Tibial nerve (tissue), 4 donors: ENCODE results near the gene CDX1. TPM values are rescaled to one million over a fixed set of nuclear protein-coding genes. Genes with fewer than 3 reads are reported as not detected.
A peak's percentile ranks its signal among the peaks of the same experiment; 100 is the strongest.

ENCODE experiments used
- DNase-seq, 2 donors: peaks; one replicate each; pipeline ENCODE4 v3.0.0-alpha.2; 2019; ENCODE audit warnings: low spot score in 2 of 2
- H3K27ac ChIP-seq, 4 donors: fragments of 200-600 bp; sonication (generic) in 3 of 4; one replicate each; pipeline ENCODE4 v1.5.1; 2017 to 2019; ENCODE audit warnings: mild to moderate bottlenecking in 1 of 4
- H3K27me3 ChIP-seq, 2 donors: fragments of 200-600 bp; sonication (generic) in 1 of 2; one replicate each; pipeline versions ENCODE4 v1.5.1 to v1.6.0; 2017 to 2019
- H3K36me3 ChIP-seq, 3 donors: fragments of 200-600 bp; sonication (generic); one replicate each; pipeline ENCODE4 v1.5.1; 2018 to 2019
- H3K4me1 ChIP-seq, 4 donors: fragments of 200-600 bp; sonication (generic) in 3 of 4; one replicate each; pipeline ENCODE4 v1.5.1; 2017 to 2019
- H3K4me3 ChIP-seq, 4 donors: fragments of 200-600 bp; sonication (generic) in 3 of 4; one replicate each; pipeline ENCODE4 v1.5.1; 2017 to 2019; ENCODE audit warnings: mild to moderate bottlenecking in 1 of 4, moderate library complexity in 1 of 4
- H3K9me3 ChIP-seq, 4 donors: fragments of 200-600 bp; sonication (generic) in 3 of 4; one replicate each; pipeline ENCODE4 v1.5.1; 2017 to 2019
- EP300 ChIP-seq, 2 donors: sonication (generic); formaldehyde crosslinking; IDR thresholded peaks; one replicate each; pipeline ENCODE4 v1.6.1; 2017; ENCODE audit warnings: antibody characterized with exemption in 2 of 2, mild to moderate bottlenecking in 1 of 2
- POLR2A ChIP-seq, 2 donors: fragments of 450-650 bp; IDR thresholded peaks; one replicate each; pipeline ENCODE4 v1.6.1; 2017; ENCODE audit warnings: antibody characterized with exemption in 2 of 2, mild to moderate bottlenecking in 2 of 2, moderate library complexity in 2 of 2
- WGBS, 2 donors: methylation state at CpG; one replicate each; pipeline ENCODE4 v1.1.5; 2018; 5-methylcytosine and 5-hydroxymethylcytosine counted together
- total RNA-seq, 4 donors: library from RNA; depleted of rRNA; stranded (reverse); fragments of >200 nt; gene quantifications; one replicate each; pipeline ENCODE4 v1.1.0, GENCODE V29; 2016
- TF ChIP-seq, protein P1 (sequence below), 5 experiments: fragments of 200-600 bp in 3 of 5; fragments of 450-650 bp in 2 of 5; sonication (generic) in 3 of 5; IDR thresholded peaks; one replicate each; pipeline ENCODE4 v1.5.1; 2016 to 2019; ENCODE audit warnings: antibody characterized with exemption in 5 of 5, mild to moderate bottlenecking in 3 of 5, moderate library complexity in 2 of 5

The CDX1 gene
- total RNA-seq, 4 donors from 2014 or later, result 0.22 to 2.5 TPM; not detected in 2

DNA sequence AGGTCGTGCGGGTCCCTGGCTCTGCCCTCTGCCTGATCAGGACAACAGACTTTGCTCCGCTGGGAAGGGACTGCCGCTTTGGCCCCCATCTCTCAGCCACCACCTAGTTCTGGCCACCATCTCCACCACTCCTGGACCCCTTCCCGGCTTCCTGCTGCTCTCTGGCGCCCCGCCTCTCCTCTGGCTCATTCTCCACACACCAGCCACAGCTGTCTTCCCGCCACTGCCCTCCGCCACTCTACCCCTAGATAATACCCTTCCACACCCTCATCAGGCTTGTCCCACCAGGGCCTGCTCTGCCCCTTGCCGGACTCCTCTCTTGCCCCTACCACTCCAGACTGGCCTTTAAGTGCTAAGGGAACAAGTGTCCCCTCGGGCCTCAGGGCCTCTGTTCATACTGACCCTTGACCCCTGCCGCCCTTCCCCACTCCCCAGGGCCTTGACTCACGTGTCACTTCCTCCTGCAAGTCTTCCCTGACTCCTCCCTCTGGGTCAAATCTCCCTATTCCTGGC is 3.0 kb upstream of the CDX1 start:
- Histone ChIP-seq H3K27me3 (peaks cover 0 to 16% of the 10 kb centered on the region in 2 donors), H3K4me1 (peaks cover 0 to 69% (median 8%) of the 10 kb centered on the region in 4 donors), H3K27ac (peak overlapping the region in 3 of 4 donors; percentile 64 to 73 (median 70)), H3K36me3 (no peaks in the 10 kb centered on the region), H3K9me3 (no peaks in the 10 kb centered on the region), H3K4me3 (no peak overlapping the region)
- DNase-seq, result peak; percentile 64 to 79
- no peak for TF ChIP-seq EP300 (IDR thresholded peaks at IDR 0.05)
- TF ChIP-seq, protein P1, sequence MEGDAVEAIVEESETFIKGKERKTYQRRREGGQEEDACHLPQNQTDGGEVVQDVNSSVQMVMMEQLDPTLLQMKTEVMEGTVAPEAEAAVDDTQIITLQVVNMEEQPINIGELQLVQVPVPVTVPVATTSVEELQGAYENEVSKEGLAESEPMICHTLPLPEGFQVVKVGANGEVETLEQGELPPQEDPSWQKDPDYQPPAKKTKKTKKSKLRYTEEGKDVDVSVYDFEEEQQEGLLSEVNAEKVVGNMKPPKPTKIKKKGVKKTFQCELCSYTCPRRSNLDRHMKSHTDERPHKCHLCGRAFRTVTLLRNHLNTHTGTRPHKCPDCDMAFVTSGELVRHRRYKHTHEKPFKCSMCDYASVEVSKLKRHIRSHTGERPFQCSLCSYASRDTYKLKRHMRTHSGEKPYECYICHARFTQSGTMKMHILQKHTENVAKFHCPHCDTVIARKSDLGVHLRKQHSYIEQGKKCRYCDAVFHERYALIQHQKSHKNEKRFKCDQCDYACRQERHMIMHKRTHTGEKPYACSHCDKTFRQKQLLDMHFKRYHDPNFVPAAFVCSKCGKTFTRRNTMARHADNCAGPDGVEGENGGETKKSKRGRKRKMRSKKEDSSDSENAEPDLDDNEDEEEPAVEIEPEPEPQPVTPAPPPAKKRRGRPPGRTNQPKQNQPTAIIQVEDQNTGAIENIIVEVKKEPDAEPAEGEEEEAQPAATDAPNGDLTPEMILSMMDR (IDR thresholded peaks at IDR 0.05), result peak in 2 of 5 experiments; percentile 10 to 26
- WGBS, 2 donors, result 54 to 55% methylated on average over 13 of the region's 13 CpGs

DNA sequence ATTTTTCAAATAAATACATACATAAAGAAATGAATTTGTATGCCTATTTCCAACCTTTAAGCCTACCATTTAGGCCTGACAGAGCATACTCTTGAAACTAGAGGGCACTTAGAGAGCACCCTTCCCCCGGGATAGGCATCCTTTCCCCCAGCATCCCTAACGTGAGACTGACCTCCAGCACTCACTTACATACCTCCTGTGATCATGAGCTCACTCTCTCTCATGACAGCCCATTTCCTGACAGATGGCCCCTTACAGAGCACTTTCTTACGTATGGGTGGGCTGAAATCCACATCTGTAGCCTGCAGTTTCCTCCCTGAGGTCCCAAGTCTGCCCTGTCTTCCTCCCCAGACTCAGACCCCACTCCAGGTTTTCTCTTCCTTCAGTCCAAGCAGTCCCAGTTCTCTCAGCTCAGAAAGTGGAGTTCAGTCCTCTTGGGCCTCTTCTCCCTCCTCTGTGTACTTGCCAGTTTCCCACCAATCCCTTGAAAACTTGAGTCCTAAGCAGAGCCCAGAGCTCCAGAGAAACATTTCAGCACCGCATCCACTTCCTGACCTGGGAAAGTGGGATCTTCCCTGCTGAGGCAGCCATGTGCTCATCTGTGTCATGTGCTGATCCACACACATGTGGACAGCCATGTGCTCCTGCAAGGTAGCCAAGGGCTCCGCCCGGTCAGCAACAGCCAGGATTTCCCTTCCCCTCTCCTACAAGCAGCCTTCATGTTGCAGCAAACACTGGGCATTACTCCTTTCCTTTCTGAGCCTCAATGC is 2.2 kb upstream of the CDX1 start:
- H3K4me3 ChIP-seq, result no peak overlapping the region
- peaks cover 0 to 67% (median 4%) of the 10 kb centered on the region in 4 donors for H3K4me1 ChIP-seq
- H3K27me3 ChIP-seq, result peaks cover 0 to 16% of the 10 kb centered on the region in 2 donors
- H3K36me3 ChIP-seq, result no peaks in the 10 kb centered on the region
- H3K27ac ChIP-seq, result peak overlapping the region in 3 of 4 donors; percentile 64 to 73 (median 70)
- no peaks in the 10 kb centered on the region for H3K9me3 ChIP-seq
- no peak for TF ChIP-seq POLR2A (IDR thresholded peaks at IDR 0.05)
- peak in 1 of 2 donors; percentile 54 for TF ChIP-seq EP300 (IDR thresholded peaks at IDR 0.05)
- 54 to 73% methylated on average over 6 of the region's 6 CpGs for WGBS, 2 donors
- no peak for DNase-seq

DNA sequence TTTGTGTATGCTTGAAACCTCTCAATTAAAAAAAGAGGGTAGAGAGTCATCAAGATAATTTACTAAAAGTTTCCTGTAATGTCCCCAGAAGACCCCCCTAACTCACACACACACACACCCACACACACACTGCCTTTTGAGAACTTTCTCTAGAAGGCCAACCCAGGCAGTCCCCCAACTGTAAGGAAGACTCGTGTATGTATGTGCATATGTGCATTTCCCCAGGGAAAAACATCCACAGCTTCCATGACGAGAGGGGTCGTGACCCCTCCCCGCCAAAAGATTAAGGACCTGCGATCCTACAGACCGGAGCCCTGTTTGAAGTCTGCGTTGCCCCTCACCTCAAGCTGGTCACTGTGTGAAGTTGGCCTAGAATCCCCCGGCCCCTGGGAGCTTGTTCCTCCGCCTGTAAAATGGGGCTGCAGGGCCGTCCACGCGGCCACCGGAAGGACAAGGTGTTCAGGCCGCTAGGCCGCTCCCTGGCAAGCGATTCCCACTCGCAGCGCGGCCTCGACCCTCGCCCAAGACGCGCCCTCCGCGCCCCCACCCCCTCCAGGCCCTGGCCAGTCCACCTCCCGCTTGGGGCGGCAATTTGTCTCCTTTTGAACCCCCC is 435 bp upstream of the CDX1 start:
- Histone ChIP-seq H3K36me3 (no peaks in the 10 kb centered on the region), H3K4me1 (peaks cover 0 to 49% (median 2%) of the 10 kb centered on the region in 4 donors), H3K9me3 (no peaks in the 10 kb centered on the region), H3K27ac (peak overlapping the region in 1 of 4 donors; percentile 81), H3K27me3 (peaks cover 0 to 16% of the 10 kb centered on the region in 2 donors), H3K4me3 (peak overlapping the region in 1 of 4 donors; percentile 27)
- WGBS, 2 donors, result 78 to 80% methylated on average over 25 to 27 of the region's 27 CpGs
- TF ChIP-seq POLR2A (IDR thresholded peaks at IDR 0.05) (no peak), EP300 (IDR thresholded peaks at IDR 0.05) (no peak)
- TF ChIP-seq, protein P1 (IDR thresholded peaks at IDR 0.05), result no peak
- DNase-seq, result no peak

DNA sequence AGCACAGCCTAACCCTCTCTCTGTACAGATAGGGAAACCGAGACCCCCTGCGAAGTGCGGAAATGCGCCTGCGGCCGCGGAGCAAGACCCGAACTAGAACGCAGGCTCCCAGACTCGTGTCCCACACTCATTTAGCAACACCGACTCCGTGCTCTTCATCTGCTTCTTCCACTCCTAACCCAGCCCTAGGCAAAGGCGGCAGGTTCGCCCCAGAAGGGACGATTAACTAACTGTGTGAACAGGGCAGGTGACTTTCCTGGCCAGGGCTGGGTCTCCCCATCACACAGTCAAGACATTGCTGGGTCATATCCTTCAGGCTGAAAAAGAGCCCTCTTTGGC is 903 bp downstream of the CDX1 start:
- Histone ChIP-seq H3K36me3 (no peaks in the 10 kb centered on the region), H3K9me3 (no peaks in the 10 kb centered on the region), H3K4me1 (peaks cover 0 to 36% (median 0%) of the 10 kb centered on the region in 4 donors), H3K27me3 (peaks cover 0 to 16% of the 10 kb centered on the region in 2 donors), H3K4me3 (peak overlapping the region in 1 of 4 donors; percentile 27), H3K27ac (peak overlapping the region in 1 of 4 donors; percentile 81)
- no peak for DNase-seq
- TF ChIP-seq, protein P1 (IDR thresholded peaks at IDR 0.05), result no peak
- TF ChIP-seq POLR2A (IDR thresholded peaks at IDR 0.05) (no peak), EP300 (IDR thresholded peaks at IDR 0.05) (no peak)
- WGBS, 2 donors, result 75 to 87% methylated on average over 15 of the region's 15 CpGs

DNA sequence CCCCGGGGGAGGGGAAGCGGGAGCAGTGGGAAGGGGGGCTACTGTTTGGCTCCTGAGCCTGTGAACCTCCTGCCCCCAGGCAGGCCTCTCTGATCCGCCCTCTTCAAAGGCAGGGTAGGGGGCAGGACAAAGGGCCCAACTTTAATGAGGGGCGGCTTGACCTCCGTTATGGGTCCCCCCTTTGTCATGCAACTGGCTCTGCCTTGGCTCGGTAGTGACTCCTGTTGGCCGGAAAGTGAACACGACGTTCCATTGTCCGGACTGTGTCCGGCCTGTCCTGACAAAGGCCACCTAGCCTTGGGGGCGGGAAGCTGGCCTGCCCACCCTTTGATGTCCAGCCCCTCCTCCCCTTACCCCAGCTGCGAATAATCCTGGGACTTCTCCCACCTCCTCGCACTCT is 1.3 kb downstream of the CDX1 start:
- Histone ChIP-seq H3K36me3 (no peaks in the 10 kb centered on the region), H3K4me3 (peak overlapping the region in 1 of 4 donors; percentile 12), H3K27me3 (peaks cover 0 to 16% of the 10 kb centered on the region in 2 donors), H3K27ac (peak overlapping the region in 1 of 4 donors; percentile 81), H3K9me3 (no peaks in the 10 kb centered on the region), H3K4me1 (peaks cover 0 to 36% (median 0%) of the 10 kb centered on the region in 4 donors)
- DNase-seq, result no peak
- WGBS, 2 donors, result 81% methylated on average over 14 of the region's 14 CpGs
- TF ChIP-seq POLR2A (IDR thresholded peaks at IDR 0.05), result no peak
- TF ChIP-seq, protein P1 (IDR thresholded peaks at IDR 0.05), result no peak
- no peak for TF ChIP-seq EP300 (IDR thresholded peaks at IDR 0.05)
